ENCODE data around the gene RTN1. TPM values are rescaled to one million over a fixed set of nuclear protein-coding genes. Genes with fewer than 3 reads are reported as not detected.
A peak's percentile ranks its signal among the peaks of the same experiment; 100 is the strongest.

RTN1 gene
- polyA plus RNA-seq, 4 donors = 0.45 to 34.4 (median 4.0) TPM

- FAIRE-seq (no peak), DNase-seq (no peak)
- Histone ChIP-seq H3K27ac (ENCODE audit: low read depth in 1 of 3, low read length in 2 of 3) (no peak overlapping the region), H3K9me3 (ENCODE audit: control insufficient read depth in 2 of 2, insufficient read depth in 1 of 2, low read depth in 1 of 2, low read length in 1 of 2) (no peaks in the 10 kb centered on the region), H3K27me3 (ENCODE audit: control insufficient read depth in 3 of 3, insufficient read depth in 3 of 3, low read length in 3 of 3) (peaks cover 0 to 2% (median 0%) of the 10 kb centered on the region in 3 donors), H3K4me3 (ENCODE audit: low read depth in 1 of 3, low read length in 3 of 3) (no peak overlapping the region), H3K4me1 (ENCODE audit: control insufficient read depth in 3 of 3, insufficient read depth in 2 of 3, low read depth in 1 of 3, low read length in 2 of 3) (no peaks in the 10 kb centered on the region), H3K36me3 (ENCODE audit: control insufficient read depth in 3 of 3, insufficient read depth in 2 of 3, low read depth in 1 of 3, low read length in 3 of 3) (no peaks in the 10 kb centered on the region)
- WGBS, 3 donors = 80 to 84% (median 82%) methylated on average over 7 of the region's 7 CpGs
Observed at GRCh38 chr14:59803052-59803540, 67.5 kb downstream of the RTN1 start.

- H3K4me1 ChIP-seq (ENCODE audit: control insufficient read depth in 3 of 3, insufficient read depth in 2 of 3, low read depth in 1 of 3, low read length in 2 of 3) = no peaks in the 10 kb centered on the region
- H3K27ac ChIP-seq (ENCODE audit: low read depth in 1 of 3, low read length in 2 of 3) = no peak overlapping the region
- H3K9me3 ChIP-seq (ENCODE audit: control insufficient read depth in 2 of 2, insufficient read depth in 1 of 2, low read depth in 1 of 2, low read length in 1 of 2) = no peaks in the 10 kb centered on the region
- DNase-seq (no peak), FAIRE-seq (no peak)
- no peaks in the 10 kb centered on the region for H3K27me3 ChIP-seq (ENCODE audit: control insufficient read depth in 3 of 3, insufficient read depth in 3 of 3, low read length in 3 of 3)
- WGBS, 3 donors = 18 to 39% (median 26%) methylated on average over 2 of the region's 2 CpGs
- no peaks in the 10 kb centered on the region for H3K36me3 ChIP-seq (ENCODE audit: control insufficient read depth in 3 of 3, insufficient read depth in 2 of 3, low read depth in 1 of 3, low read length in 3 of 3)
- no peak overlapping the region for H3K4me3 ChIP-seq (ENCODE audit: low read depth in 1 of 3, low read length in 3 of 3)
Observed at GRCh38 chr14:59788176-59788575, 82.4 kb downstream of the RTN1 start.

GRCh38 chr14:59787045-59787674 lies 83.4 kb downstream of the RTN1 start:
- 58 to 66% (median 60%) methylated on average over 2 of the region's 2 CpGs for WGBS, 3 donors
- FAIRE-seq = no peak
- no peak for DNase-seq

DNA sequence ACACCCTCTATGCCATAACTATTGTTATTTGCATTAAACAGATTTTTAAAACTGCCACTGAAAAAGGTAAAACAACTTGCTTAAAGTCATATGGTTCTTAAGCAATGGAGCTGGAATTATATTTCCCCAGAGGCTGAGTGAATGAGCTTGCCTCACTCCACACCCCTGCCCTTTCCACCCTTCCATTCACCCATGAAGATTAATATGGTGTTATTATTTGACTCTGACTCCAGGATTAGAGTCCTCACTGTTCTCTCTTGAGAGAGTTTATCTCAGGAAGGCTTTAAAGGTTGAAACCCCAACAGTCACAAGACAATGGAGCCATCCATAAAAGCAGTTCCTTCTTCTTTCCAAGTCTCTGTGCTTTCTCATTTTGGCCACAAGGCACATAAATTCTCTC lies 84.9 kb downstream of the RTN1 start:
- DNase-seq (peak in 1 of 2 donors; percentile 16), FAIRE-seq (no peak)

More at GRCh38 chr14:59787045-59787674, 83.4 kb downstream of the RTN1 start:
- Histone ChIP-seq H3K4me1 (ENCODE audit: control insufficient read depth in 3 of 3, insufficient read depth in 2 of 3, low read depth in 1 of 3, low read length in 2 of 3) (peaks cover 0 to 6% (median 0%) of the 10 kb centered on the region in 3 donors), H3K9me3 (ENCODE audit: control insufficient read depth in 2 of 2, insufficient read depth in 1 of 2, low read depth in 1 of 2, low read length in 1 of 2) (no peaks in the 10 kb centered on the region), H3K27ac (ENCODE audit: low read depth in 1 of 3, low read length in 2 of 3) (no peak overlapping the region), H3K27me3 (ENCODE audit: control insufficient read depth in 3 of 3, insufficient read depth in 3 of 3, low read length in 3 of 3) (no peaks in the 10 kb centered on the region), H3K4me3 (ENCODE audit: low read depth in 1 of 3, low read length in 3 of 3) (no peak overlapping the region), H3K36me3 (ENCODE audit: control insufficient read depth in 3 of 3, insufficient read depth in 2 of 3, low read depth in 1 of 3, low read length in 3 of 3) (no peaks in the 10 kb centered on the region)

DNA sequence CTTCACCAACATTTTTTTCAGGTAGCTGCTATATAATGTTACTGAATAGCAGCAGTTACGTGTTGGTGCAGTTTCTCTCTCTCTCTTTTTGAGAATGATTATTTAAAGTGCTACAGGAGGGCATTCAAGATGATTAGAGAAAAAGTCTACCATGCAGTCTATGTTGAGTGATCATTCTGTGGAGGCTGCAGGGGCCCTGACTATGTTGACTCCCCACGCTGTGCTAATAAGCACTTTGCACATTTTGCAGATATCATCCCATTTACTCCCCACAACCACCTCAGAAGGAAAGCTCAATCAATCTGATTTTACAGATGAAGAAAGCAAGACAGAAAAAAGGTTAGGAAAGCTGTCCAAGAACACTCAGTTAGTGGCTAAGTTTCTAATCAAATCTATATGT lies 87.8 kb downstream of the RTN1 start:
- 27 to 58% (median 37%) methylated on average over 2 of the region's 2 CpGs for WGBS, 3 donors

More for the DNA sequence above, 84.9 kb downstream of the RTN1 start:
- no peaks in the 10 kb centered on the region for H3K9me3 ChIP-seq (ENCODE audit: control insufficient read depth in 2 of 2, insufficient read depth in 1 of 2, low read depth in 1 of 2, low read length in 1 of 2)
- no peaks in the 10 kb centered on the region for H3K27me3 ChIP-seq (ENCODE audit: control insufficient read depth in 3 of 3, insufficient read depth in 3 of 3, low read length in 3 of 3)
- no peak overlapping the region for H3K4me3 ChIP-seq (ENCODE audit: low read depth in 1 of 3, low read length in 3 of 3)
- H3K36me3 ChIP-seq (ENCODE audit: control insufficient read depth in 3 of 3, insufficient read depth in 2 of 3, low read depth in 1 of 3, low read length in 3 of 3) = no peaks in the 10 kb centered on the region
- H3K4me1 ChIP-seq (ENCODE audit: control insufficient read depth in 3 of 3, insufficient read depth in 2 of 3, low read depth in 1 of 3, low read length in 2 of 3) = peaks cover 0 to 6% (median 0%) of the 10 kb centered on the region in 3 donors
- H3K27ac ChIP-seq (ENCODE audit: low read depth in 1 of 3, low read length in 2 of 3) = no peak overlapping the region

DNA sequence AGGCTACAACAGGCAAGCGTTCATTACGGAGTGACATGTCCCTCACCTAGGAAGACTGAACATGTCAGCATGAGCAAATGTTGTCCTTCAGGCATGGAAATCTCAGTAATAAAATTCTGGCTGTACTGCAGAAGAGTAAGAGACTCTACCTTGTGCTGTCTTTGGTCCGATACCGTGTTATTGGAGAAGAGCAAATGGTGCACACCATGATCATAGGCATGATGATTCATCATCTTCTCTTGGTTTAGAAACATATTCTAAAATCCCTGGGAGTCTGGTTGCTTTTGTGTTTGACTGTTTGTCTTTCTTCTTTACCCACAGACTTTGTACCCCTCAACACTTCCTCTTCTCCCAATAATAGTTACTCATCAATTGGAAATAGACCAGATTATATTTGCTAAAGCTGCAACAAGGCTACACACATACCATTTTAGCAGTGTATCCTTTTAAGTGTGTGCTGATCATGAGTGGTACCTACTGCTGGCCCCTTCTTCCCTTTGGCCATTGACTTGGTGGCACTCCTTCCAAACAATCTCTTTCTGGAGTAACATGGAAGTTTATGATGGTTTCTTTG lies 93.5 kb downstream of the RTN1 start:
- no peak for DNase-seq
- Histone ChIP-seq H3K9me3 (ENCODE audit: control insufficient read depth in 2 of 2, insufficient read depth in 1 of 2, low read depth in 1 of 2, low read length in 1 of 2) (no peaks in the 10 kb centered on the region), H3K27ac (ENCODE audit: low read depth in 1 of 3, low read length in 2 of 3) (no peak overlapping the region), H3K27me3 (ENCODE audit: control insufficient read depth in 3 of 3, insufficient read depth in 3 of 3, low read length in 3 of 3) (no peaks in the 10 kb centered on the region), H3K36me3 (ENCODE audit: control insufficient read depth in 3 of 3, insufficient read depth in 2 of 3, low read depth in 1 of 3, low read length in 3 of 3) (no peaks in the 10 kb centered on the region), H3K4me3 (ENCODE audit: low read depth in 1 of 3, low read length in 3 of 3) (no peak overlapping the region), H3K4me1 (ENCODE audit: control insufficient read depth in 3 of 3, insufficient read depth in 2 of 3, low read depth in 1 of 3, low read length in 2 of 3) (no peaks in the 10 kb centered on the region)
- no peak for FAIRE-seq
- WGBS, 3 donors = 76 to 93% (median 87%) methylated on average over 4 of the region's 4 CpGs

More for the DNA sequence above, 87.8 kb downstream of the RTN1 start:
- DNase-seq (no peak), FAIRE-seq (no peak)
- H3K9me3 ChIP-seq (ENCODE audit: control insufficient read depth in 2 of 2, insufficient read depth in 1 of 2, low read depth in 1 of 2, low read length in 1 of 2) = no peaks in the 10 kb centered on the region
- H3K4me1 ChIP-seq (ENCODE audit: control insufficient read depth in 3 of 3, insufficient read depth in 2 of 3, low read depth in 1 of 3, low read length in 2 of 3) = peaks cover 0 to 6% (median 0%) of the 10 kb centered on the region in 3 donors
- no peaks in the 10 kb centered on the region for H3K36me3 ChIP-seq (ENCODE audit: control insufficient read depth in 3 of 3, insufficient read depth in 2 of 3, low read depth in 1 of 3, low read length in 3 of 3)
- H3K27me3 ChIP-seq (ENCODE audit: control insufficient read depth in 3 of 3, insufficient read depth in 3 of 3, low read length in 3 of 3) = no peaks in the 10 kb centered on the region
- H3K4me3 ChIP-seq (ENCODE audit: low read depth in 1 of 3, low read length in 3 of 3) = no peak overlapping the region
- H3K27ac ChIP-seq (ENCODE audit: low read depth in 1 of 3, low read length in 2 of 3) = no peak overlapping the region

DNA sequence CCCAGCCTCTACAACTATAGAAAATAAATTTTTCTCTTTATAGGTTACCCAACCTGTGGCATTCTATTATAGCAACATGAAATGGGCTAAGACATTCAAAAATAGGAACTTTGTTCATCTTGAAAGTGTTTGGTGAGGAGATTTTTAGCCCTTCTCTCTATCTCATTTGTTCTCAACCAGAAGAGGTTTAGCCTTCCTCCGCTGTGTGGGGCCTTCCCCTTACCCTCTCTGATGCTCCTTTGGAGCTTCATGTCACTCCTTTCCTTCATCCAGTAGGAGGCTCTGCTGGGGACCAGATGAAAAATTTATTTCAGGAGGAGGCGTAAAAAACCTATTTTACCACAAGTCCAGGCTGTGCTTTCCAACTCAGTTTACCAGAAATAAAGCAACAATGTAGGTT lies 94.1 kb downstream of the RTN1 start:
- Histone ChIP-seq H3K36me3 (ENCODE audit: control insufficient read depth in 3 of 3, insufficient read depth in 2 of 3, low read depth in 1 of 3, low read length in 3 of 3) (no peaks in the 10 kb centered on the region), H3K27me3 (ENCODE audit: control insufficient read depth in 3 of 3, insufficient read depth in 3 of 3, low read length in 3 of 3) (no peaks in the 10 kb centered on the region), H3K27ac (ENCODE audit: low read depth in 1 of 3, low read length in 2 of 3) (no peak overlapping the region), H3K4me3 (ENCODE audit: low read depth in 1 of 3, low read length in 3 of 3) (no peak overlapping the region), H3K9me3 (ENCODE audit: control insufficient read depth in 2 of 2, insufficient read depth in 1 of 2, low read depth in 1 of 2, low read length in 1 of 2) (no peaks in the 10 kb centered on the region), H3K4me1 (ENCODE audit: control insufficient read depth in 3 of 3, insufficient read depth in 2 of 3, low read depth in 1 of 3, low read length in 2 of 3) (no peaks in the 10 kb centered on the region)
- FAIRE-seq (no peak), DNase-seq (no peak)
- 87 to 100% (median 90%) methylated on average over 2 of the region's 2 CpGs for WGBS, 3 donors

GRCh38 chr14:59772233-59772632 lies 98.3 kb downstream of the RTN1 start:
- H3K27ac ChIP-seq (ENCODE audit: low read depth in 1 of 3, low read length in 2 of 3) = no peak overlapping the region
- no peaks in the 10 kb centered on the region for H3K27me3 ChIP-seq (ENCODE audit: control insufficient read depth in 3 of 3, insufficient read depth in 3 of 3, low read length in 3 of 3)
- DNase-seq = no peak
- WGBS, 3 donors = 37 to 85% (median 71%) methylated on average over 2 of the region's 2 CpGs
- H3K36me3 ChIP-seq (ENCODE audit: control insufficient read depth in 3 of 3, insufficient read depth in 2 of 3, low read depth in 1 of 3, low read length in 3 of 3) = no peaks in the 10 kb centered on the region
- H3K9me3 ChIP-seq (ENCODE audit: control insufficient read depth in 2 of 2, insufficient read depth in 1 of 2, low read depth in 1 of 2, low read length in 1 of 2) = no peaks in the 10 kb centered on the region
- H3K4me3 ChIP-seq (ENCODE audit: low read depth in 1 of 3, low read length in 3 of 3) = no peak overlapping the region
- FAIRE-seq = no peak
- no peaks in the 10 kb centered on the region for H3K4me1 ChIP-seq (ENCODE audit: control insufficient read depth in 3 of 3, insufficient read depth in 2 of 3, low read depth in 1 of 3, low read length in 2 of 3)
